GM18498 (cell line): Measurements from ENCODE around the gene CGB2.
"Not testable (repeated sequence)": the region's sequence is repeated elsewhere in the genome, so short reads cannot be mapped to it uniquely, and the experiment has no call there.

Experiments
- ATAC-seq: cut with Tn5 transposase; IDR thresholded peaks from one replicate; pipeline ENCODE4 v1.9.1; 2021; ENCODE audit warnings: mild to moderate bottlenecking, moderate library complexity; ENCODE audit not compliant: unreplicated experiment

Gene CGB2

DNA sequence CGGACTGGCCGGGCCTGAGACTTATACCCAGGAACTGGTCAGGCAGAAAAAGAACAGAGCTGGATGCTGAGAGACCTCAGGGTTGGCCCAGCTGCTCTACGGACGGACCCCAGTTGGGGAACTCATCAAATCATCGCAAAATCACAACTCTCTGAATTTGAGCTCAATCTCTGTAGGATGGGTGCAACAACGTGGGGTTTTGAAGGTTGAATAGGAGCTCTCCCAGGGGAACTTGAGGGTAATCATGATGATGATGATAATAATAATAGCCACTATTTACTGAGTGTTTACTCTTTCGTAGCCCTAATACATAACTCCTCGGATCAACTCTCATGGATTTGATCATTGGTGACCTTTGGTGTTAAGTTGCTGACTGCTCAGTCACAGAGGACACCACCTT lies 1.4 kb upstream of the CGB2 start:
- ATAC-seq: not testable (repeated sequence)

DNA sequence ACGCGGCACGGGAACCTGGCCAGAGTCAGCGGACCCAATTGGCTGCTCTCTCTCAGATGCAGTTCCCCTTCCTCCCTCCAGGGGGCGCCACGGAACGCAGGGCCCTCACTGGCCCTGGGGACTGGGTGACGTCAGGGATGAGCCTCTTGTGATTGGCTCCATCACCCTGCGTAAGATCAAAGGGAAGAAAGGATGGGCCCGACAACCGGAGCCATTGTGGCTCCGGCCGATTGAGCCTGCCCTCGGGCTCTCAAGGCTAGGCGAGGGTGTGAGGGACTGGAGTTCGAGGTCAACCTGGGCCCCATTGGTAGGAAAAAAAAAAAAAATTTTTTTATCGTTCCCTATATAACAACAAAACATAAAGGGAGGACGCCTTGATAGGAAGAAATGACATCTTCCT lies 5.1 kb downstream of the CGB2 start, which contains the start of gene CGB1:
Gene CGB1, minus strand, starts transcription at position 81 of the 400 bp plus-strand sequence. CDS start 184 bp downstream, outside the sequence.
- not testable (repeated sequence) for ATAC-seq

DNA sequence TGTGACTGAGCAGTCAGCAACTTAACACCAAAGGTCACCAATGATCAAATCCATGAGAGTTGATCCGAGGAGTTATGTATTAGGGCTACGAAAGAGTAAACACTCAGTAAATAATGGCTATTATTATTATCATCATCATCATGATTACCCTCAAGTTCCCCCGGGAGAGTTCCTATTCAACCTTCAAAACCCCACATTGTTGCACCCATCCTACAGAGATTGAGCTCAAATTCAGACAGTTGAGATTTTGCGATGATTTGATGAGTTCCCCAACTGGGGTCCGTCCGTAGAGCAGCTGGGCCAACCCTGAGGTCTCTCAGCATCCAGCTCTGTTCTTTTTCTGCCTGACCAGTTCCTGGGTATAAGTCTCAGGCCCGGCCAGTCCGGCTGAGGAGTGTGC lies 6.4 kb downstream of the CGB2 start:
- ATAC-seq: not testable (repeated sequence)

DNA sequence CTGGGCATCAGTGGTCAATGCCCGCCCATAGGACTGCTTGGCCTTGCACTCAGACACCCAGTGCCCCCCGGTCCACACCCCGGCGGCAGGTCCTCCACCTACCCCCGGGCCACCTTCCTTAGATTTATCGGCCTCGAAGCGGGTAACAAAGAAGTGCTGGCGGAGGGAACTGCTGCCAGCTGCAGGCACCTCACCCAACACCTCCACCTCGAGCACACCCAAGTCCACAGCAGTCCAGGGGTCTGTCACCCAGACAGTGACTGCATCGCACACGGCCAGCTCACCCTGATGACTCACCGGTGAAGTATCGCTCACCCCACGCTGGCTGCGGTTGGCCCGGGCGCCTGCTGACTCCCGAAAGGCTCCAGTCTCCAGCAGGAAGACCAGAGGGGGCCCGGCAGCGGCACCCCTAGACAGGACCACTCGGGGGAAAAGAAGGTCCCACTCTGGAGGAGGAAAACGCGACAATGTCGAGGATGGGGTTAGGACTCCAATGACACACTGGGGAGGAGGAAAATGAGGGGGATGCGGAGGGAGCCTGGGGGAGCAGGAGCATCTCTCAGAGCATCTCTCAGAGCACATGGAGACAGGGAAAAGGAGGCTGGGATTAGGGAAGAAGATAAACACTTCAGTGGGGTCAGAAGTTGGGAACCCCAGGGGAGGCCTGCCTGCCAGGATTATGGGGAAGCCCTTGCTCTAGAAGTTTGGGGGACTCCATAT lies 7.0 kb downstream of the CGB2 start:
- not testable (repeated sequence) for ATAC-seq

DNA sequence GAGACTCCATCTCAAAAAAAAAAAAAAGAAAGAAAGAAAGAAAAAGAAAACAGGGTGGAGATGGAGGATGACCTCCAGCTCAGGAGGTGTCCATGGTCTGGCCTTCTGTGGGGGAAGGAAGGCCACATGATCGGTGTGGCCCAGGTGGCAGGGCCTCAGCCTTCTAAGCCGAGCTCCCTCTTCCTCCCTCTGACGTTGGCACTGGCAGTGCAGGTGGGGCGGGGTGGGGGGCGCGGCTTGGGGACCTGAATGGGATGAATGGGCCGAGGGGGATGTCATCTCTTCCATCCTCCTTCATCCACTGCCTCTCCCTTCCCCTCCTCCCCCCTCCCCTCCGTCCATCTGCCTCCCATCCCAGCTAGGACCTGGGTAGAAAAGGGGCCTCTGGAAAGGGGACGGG lies 8.0 kb downstream of the CGB2 start:
- ATAC-seq: not testable (repeated sequence)

DNA sequence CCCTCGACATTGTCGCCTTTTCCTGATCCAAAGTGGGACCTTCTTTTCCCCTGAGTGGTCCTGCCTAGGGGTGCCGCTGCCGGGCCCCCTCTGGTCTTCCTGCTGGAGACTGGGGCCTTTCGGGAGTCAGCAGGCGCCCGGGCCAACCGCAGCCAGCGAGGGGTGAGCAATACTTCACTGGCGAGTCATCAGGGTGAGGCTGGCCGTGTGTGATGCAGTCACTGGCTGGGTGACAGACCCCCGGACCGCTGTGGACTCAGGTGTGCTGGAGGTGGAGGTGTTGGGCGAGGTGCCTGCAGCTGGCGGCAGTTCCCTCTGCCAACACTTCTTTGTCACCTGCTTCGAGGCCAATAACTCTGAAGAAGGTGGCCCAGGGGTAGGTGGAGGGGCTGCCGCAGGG lies 10.5 kb downstream of the CGB2 start:
- no peak for ATAC-seq

DNA sequence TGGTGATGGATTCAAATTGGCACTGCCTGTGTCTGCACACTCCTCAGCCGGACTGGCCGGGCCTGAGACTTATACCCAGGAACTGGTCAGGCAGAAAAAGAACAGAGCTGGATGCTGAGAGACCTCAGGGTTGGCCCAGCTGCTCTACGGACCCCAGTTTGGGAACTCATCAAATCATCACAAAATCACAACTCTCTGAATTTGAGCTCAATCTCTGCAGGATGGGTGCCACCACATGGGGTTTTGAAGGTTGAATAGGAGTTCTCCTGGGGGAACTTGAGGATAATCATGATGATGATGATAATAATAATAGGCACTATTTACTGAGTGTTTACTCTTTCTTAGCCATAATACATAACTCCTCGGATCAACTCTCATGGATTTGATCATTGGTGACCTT lies 11.0 kb downstream of the CGB2 start:
- ATAC-seq: not testable (repeated sequence)

DNA sequence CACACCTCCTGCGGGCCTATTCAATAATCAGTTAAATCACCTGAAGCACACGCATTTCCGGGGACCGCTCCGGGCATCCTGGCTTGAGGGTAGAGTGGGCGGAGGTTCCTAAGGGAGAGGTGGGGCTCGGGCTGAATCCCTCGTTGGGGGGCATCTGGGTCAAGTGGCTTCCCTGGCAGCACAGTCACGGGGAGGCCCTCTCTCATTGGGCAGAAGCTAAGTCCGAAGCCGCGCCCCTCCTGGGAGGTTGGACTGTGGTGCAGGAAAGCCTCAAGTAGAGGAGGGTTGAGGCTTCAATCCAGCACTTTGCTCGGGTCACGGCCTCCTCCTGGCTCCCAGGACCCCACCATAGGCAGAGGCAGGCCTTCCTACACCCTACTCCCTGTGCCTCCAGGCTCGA lies 11.9 kb downstream of the CGB2 start, which contains the start of gene CGB5:
Gene CGB5, plus strand, starts transcription at position 301 of the 400 bp plus-strand sequence. CDS start 362 bp downstream, outside the sequence.
- ATAC-seq: not testable (repeated sequence)

DNA sequence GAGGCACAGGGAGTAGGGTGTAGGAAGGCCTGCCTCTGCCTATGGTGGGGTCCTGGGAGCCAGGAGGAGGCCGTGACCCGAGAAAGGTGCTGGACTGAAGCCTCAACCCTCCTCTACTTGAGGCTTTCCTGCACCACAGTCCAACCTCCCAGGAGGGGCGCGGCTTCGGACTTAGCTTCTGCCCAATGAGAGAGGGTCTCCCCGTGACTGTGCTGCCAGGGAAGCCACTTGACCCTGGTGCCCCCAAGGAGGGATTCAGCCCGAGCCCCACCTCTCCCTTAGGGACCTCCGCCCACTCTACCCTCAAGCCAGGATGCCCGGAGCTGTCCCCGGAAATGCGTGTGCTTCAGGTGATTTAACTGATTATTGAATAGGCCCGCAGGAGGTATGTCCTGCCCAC lies 17.3 kb downstream of the CGB2 start, which contains the start of gene CGB8:
Gene CGB8, minus strand, starts transcription at position 101 of the 400 bp plus-strand sequence. CDS start 372 bp downstream, outside the sequence.
- not testable (repeated sequence) for ATAC-seq

DNA sequence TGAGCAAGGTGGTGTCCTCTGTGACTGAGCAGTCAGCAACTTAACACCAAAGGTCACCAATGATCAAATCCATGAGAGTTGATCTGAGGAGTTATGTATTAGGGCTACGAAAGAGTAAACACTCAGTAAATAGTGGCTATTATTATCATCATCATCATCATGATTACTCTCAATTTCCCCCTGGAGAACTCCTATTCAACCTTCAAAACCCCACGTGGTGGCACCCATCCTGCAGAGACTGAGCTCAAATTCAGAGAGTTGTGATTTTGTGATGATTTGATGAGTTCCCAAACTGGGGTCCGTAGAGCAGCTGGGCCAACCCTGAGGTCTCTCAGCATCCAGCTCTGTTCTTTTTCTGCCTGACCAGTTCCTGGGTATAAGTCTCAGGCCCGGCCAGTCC lies 18.1 kb downstream of the CGB2 start:
- not testable (repeated sequence) for ATAC-seq

DNA sequence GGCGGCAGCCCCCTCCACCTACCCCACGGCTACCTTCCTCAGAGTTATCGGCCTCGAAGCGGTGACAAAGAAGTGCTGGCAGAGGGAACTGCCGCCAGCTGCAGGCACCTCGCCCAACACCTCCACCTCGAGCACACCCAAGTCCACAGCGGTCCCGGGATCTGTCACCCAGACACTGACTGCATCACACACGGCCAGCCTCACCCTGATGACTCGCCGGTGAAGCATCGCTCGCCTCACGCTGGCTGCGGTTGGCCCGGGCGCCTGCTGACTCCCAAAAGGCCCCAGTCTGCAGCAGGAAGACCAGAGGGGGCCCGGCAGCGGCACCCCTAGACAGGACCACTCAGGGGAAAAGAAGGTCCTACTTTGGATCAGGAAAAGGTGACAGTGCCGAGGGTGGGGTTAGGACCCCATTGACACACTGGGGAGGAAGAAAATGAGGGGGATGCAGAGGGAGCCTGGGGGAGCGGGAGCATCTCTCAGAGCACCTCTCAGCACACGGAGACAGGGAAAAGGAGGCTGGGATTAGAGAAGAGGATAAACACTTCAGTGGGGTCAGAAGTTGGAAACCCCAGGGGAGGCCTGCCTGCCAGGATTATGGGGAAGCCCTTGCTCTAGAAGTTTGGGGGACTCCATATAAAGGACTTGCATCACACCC lies 18.8 kb downstream of the CGB2 start:
- ATAC-seq: not testable (repeated sequence)

DNA sequence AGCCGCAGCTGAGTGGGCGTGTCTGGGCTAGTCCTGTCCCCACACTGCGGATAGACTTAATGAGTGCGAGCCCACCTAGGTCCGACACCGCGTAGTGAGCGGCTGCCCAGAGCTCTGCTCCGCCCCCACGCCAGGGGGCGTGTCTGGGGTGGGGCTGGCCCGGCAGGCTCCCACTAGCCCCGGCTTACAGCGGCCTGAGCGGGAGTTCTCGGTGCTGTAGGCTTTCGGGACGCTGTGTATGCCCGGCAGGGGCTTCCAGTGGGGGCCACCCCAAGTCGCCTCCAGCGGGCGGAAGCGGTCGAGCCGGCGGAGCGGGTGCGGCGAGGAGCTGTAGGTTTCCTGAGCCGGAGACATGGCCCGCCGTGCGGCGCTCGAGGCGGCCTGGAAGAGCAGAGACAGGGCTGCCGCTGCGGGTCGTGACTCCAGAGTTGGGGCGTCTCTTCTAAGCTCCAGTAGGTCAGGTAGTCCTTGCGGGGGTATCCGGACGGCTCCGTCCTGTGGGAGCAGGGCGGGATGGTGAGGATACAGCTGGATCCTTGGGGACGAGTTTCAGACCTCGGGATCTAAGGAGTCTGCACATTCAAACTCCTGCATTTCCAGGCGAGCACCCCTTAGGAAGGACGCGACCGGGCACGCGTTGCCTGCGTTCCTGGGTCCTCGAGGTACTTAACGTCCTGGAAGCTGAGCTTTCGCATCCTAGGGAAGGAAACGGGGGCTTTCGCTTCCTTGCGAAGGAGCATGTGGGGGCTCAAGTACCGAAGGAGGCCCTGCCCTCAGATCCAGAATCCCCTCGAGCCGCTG lies 24.6 kb downstream of the CGB2 start:
- no peak for ATAC-seq

DNA sequence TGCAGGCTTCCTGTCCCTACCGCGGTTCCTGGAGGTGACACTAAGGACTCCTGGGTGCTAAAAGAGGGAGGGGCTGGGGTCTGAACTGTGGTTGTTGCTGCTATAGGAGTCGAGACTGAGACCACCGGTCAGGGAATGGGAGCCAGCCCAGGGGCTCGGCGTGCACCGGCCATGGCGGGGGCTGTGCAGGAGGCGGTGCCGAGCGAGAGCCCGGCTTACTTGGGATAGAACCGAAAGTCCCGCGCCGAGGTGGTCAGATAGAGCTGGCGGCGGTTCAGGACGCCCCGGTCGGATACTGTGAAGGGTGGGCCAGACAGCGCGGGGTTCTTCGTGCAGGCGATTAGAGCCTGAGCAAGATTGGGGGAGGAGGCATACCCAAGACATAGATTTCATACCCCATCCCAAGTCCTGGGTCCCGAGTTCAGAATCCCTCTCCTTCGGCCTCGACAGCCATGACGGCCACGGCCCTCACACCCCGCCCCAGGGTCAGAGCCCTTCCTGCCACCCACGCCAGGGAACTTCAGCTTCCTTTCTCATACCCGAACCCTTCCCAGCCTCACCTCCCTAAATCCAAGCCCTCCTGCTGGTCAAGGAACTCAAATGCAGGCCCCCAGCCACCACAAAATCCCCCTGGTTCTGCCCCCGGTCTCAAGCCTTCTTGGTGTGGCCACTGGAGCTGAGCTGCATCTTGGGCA lies 25.4 kb downstream of the CGB2 start:
- ATAC-seq: not testable (repeated sequence)

DNA sequence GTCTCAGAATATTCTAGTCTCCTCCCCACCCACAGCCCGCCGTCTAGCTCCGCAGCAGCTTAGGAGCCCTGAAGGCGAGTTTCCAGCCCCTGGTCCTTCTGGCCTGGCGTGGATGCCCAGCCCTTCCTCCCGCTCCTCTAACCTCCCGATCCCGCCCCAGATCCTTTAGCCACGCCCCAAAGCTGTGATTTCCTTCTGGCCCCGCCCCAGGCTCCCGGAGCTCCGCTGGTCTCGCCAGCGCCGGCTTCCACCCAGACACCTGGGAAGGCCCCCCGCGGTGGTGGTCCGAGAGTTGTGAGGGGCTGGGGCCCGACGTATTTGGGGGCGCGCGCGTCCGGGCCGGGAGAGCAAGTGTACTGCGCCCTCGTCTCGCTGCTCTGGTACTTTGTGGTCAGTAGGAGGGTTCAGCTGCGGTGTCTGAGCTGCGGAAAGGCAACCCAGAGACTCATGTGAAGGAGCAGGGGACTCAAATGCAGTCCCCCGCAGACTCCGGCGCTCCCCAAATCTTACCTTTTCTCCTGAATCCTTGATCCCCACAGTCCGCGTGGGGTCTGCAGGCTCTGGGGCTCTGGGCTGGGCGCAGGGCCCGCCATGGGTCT lies 26.0 kb downstream of the CGB2 start, which contains the start of gene CGB7:
Gene CGB7, minus strand, starts transcription at position 114 of the 599 bp plus-strand sequence. CDS start 2,374 bp downstream, outside the sequence.
- ATAC-seq: no peak

DNA sequence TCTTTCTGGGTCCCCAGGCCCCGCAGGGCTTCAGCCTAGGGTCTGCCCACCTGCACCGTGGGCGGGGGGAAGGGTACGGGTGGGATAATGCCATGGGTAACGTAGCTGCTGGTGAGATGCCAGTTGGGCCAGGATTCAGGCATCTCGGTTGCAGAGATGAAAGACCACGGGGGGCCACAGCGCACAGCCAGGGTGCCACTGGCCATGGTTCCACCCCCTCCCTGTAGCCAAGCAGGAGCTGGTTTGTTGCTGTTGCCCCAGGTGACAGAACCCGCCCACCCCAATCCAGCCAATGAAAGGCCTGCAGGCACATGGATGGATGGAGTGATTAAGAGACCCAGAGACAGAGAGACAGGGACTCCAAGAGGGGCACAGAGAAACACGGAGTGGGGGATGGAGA lies 26.9 kb downstream of the CGB2 start:
- ATAC-seq: no peak

DNA sequence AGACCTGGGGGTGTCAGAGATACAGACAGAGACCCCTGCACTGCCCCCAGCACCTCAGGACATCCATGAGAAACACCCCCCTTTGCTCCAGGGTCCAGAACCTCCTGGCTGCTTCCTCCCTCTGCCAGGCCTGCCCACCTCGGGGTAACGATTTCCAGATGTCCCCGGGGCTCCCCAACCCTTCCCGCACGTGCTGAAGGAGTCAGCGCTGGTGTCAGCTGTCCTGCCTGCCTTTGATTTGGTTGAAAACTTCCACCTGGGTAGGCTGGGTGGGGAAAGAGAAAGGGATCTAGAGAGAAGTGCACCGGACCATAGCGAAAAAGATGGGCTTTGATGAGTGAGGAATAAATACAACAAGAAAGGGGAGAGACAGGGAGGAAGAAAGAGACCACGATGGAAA lies 27.4 kb downstream of the CGB2 start:
- ATAC-seq: no peak

DNA sequence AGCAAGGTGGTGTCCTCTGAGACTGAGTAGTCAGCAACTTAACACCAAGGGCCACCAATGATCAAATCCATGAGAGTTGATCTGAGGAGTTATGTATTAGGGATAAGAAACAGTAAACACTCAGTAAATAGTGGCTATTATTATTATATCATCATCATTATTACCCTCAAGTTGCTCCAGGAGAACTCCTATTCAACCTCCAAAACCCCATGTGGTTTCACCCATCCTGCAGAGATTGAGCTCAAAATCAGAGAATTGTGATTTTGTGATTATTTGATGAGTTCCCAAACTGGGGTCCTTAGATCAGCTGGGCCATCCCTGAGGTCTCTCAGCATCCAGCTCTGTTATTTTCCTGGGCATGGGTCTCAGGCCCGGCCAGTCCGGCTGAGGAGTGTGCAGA lies 29.3 kb downstream of the CGB2 start:
- ATAC-seq: no peak

DNA sequence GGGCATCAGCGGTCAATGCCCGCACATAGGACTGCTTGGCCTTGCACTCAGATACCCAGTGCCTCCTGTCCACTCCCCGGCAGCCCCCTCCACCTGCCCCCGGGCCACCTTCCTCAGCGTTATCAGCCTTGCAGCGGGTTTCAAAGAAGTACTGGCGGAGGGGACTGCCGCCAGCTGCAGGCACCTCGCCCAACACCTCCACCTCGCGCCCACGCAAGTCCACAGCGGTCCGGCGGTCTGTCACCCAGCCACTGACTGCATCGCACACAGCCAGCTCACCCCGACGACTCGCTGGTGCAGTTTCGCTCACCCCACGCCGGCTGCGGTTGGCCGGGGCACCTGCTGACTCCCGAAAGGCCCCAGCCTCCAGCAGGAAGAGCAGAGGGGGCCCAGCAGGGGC lies 29.8 kb downstream of the CGB2 start:
- no peak for ATAC-seq

DNA sequence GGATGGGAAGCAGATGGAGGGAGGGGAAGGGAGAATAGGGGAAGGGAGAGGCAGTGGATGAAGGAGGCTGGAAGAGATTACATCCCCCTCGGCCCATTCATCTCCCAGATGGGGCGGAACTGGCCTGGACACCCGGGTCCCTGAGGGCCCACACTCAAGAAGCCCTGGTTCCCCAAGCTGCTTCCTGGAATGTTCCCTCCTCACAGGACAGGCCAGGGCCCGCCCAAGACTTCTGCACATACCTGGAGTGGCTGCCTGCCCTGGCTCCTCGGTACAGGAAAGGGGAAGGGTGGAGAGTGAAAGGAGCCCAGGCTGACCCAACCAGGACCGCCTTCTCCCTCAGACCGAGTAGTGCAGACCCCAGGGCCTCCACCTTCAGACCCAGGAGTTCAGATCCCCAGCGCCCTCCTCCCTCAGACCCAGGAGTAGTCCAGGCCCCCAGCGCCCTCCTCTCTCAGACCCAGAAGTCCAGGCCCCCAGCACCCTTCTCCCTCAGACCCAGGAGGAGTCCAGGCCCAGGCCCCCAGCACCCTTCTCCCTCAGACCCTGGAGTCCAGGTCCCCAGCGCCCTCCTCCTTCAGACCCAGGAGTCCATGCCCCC lies 32.4 kb downstream of the CGB2 start:
- no peak for ATAC-seq
